ENCODE measurements around the gene CLMP. TPM values are rescaled to one million over a fixed set of nuclear protein-coding genes. Genes with fewer than 3 reads are reported as not detected.

Gene CLMP
- total and polyA plus RNA-seq, 2 donors (not counting 3 experiments of a cell fraction or from before 2014, with no cell fraction given): 0.03 to 0.18 TPM

DNA sequence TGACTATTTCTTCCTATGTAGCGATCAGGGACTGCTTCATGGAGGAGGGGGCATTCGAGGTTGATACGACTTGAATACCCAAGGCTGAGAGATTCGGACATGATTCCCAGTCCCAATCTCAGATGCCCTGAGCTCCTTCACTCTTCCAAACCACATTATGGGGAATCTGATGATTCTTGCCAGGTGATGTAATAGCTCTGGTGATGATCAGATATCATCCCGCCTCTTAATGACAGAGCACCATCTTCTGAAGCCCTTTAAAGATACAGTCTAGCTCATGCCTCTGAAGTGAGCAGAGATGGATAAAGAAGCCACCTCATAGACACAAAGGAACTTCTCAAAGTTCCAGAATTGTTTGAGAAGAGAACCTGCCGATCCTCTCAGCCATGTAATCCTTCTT, 8.9 kb upstream of the CLMP start:
- FAIRE-seq (no peak), DNase-seq (ENCODE audit: low read depth, low spot score) (no peak)
- no peak overlapping the region for H3K27ac ChIP-seq (ENCODE audit: insufficient read depth, low read depth, low read length)
- intact Hi-C loops (cut with micrococcal nuclease) (no loop called here), dilution Hi-C loops (cut with MboI; ENCODE audit: extremely low pct_ligation_motif_present, low sequenced_read_pairs) (no loop called here)
- no peaks in the 10 kb centered on the region for H4K20me1 ChIP-seq (replicated peaks; ENCODE audit: control insufficient read depth, extremely low read depth, insufficient read depth, low read length)
- H2AFZ ChIP-seq (ENCODE audit: low read depth, low read length): no peak overlapping the region
- ChIA-PET CTCF (interaction anchor here (1.0 to 1.3 kb wide), 3 partner anchors 16 to 181 kb away, joined by 3 to 4 read pairs (median 3); no protein-coding TSS in a partner anchor), POLR2A (interaction anchor here (0.8 kb wide), 1 partner anchor 13 kb away, joined by 3 read pairs; no protein-coding TSS in a partner anchor)
- no peaks in the 10 kb centered on the region for H3K79me2 ChIP-seq (ENCODE audit: control insufficient read depth, insufficient read depth, low read length)
- no peaks in the 10 kb centered on the region for H3K4me1 ChIP-seq (ENCODE audit: control insufficient read depth, extremely low read depth, insufficient read depth, low read length)
- H3K9me1 ChIP-seq (replicated peaks; ENCODE audit: control insufficient read depth, extremely low read depth, insufficient read depth, low read length): no peaks in the 10 kb centered on the region
- H3K36me3 ChIP-seq (ENCODE audit: control insufficient read depth in 2 of 2, extremely low read depth in 1 of 2, insufficient read depth in 2 of 2, low read length in 2 of 2): no peaks in the 10 kb centered on the region
- no peak overlapping the region for H3K4me2 ChIP-seq (ENCODE audit: insufficient read depth, low read length)
- BruUV-seq (replicated peaks): no TSS peak
- H3K9me3 ChIP-seq (replicated peaks; ENCODE audit: control insufficient read depth, insufficient read depth, low read length): no peaks in the 10 kb centered on the region
- no peak overlapping the region for H3K4me3 ChIP-seq (replicated peaks in 1 of 3; ENCODE audit: insufficient read depth in 1 of 3, low read depth in 1 of 3, low read length in 3 of 3)
- TF ChIP-seq, protein P1, sequence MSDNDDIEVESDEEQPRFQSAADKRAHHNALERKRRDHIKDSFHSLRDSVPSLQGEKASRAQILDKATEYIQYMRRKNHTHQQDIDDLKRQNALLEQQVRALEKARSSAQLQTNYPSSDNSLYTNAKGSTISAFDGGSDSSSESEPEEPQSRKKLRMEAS (IDR thresholded peaks at IDR 0.05; ENCODE audit: insufficient read depth, insufficient read length): no peak
- no peak for TF ChIP-seq POLR2AphosphoS5 (IDR thresholded peaks at IDR 0.05; ENCODE audit: insufficient read depth, low read depth, low read length)
- no peak for TF ChIP-seq MYC (IDR thresholded peaks at IDR 0.05; ENCODE audit: low read depth, low read length)
- no peak for TF ChIP-seq GATA2 (IDR thresholded peaks at IDR 0.05; ENCODE audit: insufficient read depth, insufficient read length, low read depth, low read length)
- TF ChIP-seq, protein P2, sequence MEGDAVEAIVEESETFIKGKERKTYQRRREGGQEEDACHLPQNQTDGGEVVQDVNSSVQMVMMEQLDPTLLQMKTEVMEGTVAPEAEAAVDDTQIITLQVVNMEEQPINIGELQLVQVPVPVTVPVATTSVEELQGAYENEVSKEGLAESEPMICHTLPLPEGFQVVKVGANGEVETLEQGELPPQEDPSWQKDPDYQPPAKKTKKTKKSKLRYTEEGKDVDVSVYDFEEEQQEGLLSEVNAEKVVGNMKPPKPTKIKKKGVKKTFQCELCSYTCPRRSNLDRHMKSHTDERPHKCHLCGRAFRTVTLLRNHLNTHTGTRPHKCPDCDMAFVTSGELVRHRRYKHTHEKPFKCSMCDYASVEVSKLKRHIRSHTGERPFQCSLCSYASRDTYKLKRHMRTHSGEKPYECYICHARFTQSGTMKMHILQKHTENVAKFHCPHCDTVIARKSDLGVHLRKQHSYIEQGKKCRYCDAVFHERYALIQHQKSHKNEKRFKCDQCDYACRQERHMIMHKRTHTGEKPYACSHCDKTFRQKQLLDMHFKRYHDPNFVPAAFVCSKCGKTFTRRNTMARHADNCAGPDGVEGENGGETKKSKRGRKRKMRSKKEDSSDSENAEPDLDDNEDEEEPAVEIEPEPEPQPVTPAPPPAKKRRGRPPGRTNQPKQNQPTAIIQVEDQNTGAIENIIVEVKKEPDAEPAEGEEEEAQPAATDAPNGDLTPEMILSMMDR (IDR thresholded peaks at IDR 0.05; ENCODE audit: extremely low read depth in 1 of 2, insufficient read depth in 1 of 2, low read depth in 1 of 2, low read length in 2 of 2): no peak
- TF ChIP-seq EZH2 (IDR thresholded peaks at IDR 0.05; ENCODE audit: borderline replicate concordance, low read depth, low read length, severe bottlenecking): no peak
- TF ChIP-seq POLR2A (IDR thresholded peaks at IDR 0.05; ENCODE audit: low read depth, low read length): no peak
- no peak for TF ChIP-seq FOS (IDR thresholded peaks at IDR 0.05; ENCODE audit: borderline replicate concordance, insufficient read depth, low read length)
- no peak for TF ChIP-seq JUN (IDR thresholded peaks at IDR 0.05; ENCODE audit: borderline replicate concordance, insufficient read depth, insufficient read length, low read depth)
- H3K27me3 ChIP-seq (ENCODE audit: control insufficient read depth in 2 of 2, insufficient read depth in 2 of 2, low read length in 2 of 2): peaks cover 3 to 6% of the 10 kb centered on the region in 2 experiments
- H3K9ac ChIP-seq (replicated peaks; ENCODE audit: extremely low read depth, insufficient read depth, low read length): no peak overlapping the region
